Stomach smooth muscle (tissue), 2 donors: ENCODE data around the gene MDM2.

Source experiments
- H3K27ac ChIP-seq: one replicate; pipeline ENCODE4 v1.7.0; 2013; ENCODE audit warnings: mild to moderate bottlenecking, low read length, inconsistent platforms
- H3K27me3 ChIP-seq, 2 donors: one replicate each; pipeline ENCODE4 v1.7.0; 2013; ENCODE audit warnings: low read length in 2 of 2; ENCODE audit not compliant: insufficient read depth in 2 of 2, control insufficient read depth in 1 of 2
- H3K36me3 ChIP-seq, 2 donors: one replicate each; pipeline ENCODE4 v1.7.0; 2013; ENCODE audit warnings: low read length in 2 of 2; ENCODE audit not compliant: control insufficient read depth in 2 of 2, insufficient read depth in 2 of 2
- H3K4me1 ChIP-seq: one replicate; pipeline ENCODE4 v1.7.0; 2013; ENCODE audit warnings: low read length; ENCODE audit not compliant: control insufficient read depth, insufficient read depth
- H3K4me3 ChIP-seq, 2 donors: one replicate each; pipeline ENCODE4 v1.7.0; 2013; ENCODE audit warnings: low read length in 2 of 2
- H3K9ac ChIP-seq, 2 donors: one replicate each; pipeline ENCODE4 v1.7.0; 2013; ENCODE audit warnings: low read length in 2 of 2, mild to moderate bottlenecking in 1 of 2
- H3K9me3 ChIP-seq, 2 donors: one replicate each; pipeline ENCODE4 v1.7.0; 2013; ENCODE audit warnings: low read length in 2 of 2; ENCODE audit not compliant: control insufficient read depth in 2 of 2
- donor health status: healthy.
- donor health status: Pancreatic carcinoma.

Gene MDM2

GRCh38 chr12:68769941-68770340 lies 38.0 kb upstream of the MDM2 start:
- Histone ChIP-seq H3K27ac (no peak overlapping the region), H3K27me3 (no peaks in the 10 kb centered on the region), H3K4me3 (no peak overlapping the region), H3K9ac (no peak overlapping the region), H3K4me1 (no peaks in the 10 kb centered on the region), H3K9me3 (no peaks in the 10 kb centered on the region), H3K36me3 (peaks cover 3% of the 10 kb centered on the region in 2 donors)

- H3K27me3 ChIP-seq: no peaks in the 10 kb centered on the region
- no peaks in the 10 kb centered on the region for H3K4me1 ChIP-seq
- H3K4me3 ChIP-seq: no peak overlapping the region
- peaks cover 3% of the 10 kb centered on the region in 2 donors for H3K36me3 ChIP-seq
- no peaks in the 10 kb centered on the region for H3K9me3 ChIP-seq
- H3K27ac ChIP-seq: no peak overlapping the region
- H3K9ac ChIP-seq: no peak overlapping the region
These were observed 36.6 kb upstream of the MDM2 start for GRCh38 chr12:68771223-68771925.

- H3K9me3 ChIP-seq: no peaks in the 10 kb centered on the region
- no peak overlapping the region for H3K9ac ChIP-seq
- H3K36me3 ChIP-seq: no peaks in the 10 kb centered on the region
- H3K4me1 ChIP-seq: no peaks in the 10 kb centered on the region
- no peak overlapping the region for H3K4me3 ChIP-seq
- no peaks in the 10 kb centered on the region for H3K27me3 ChIP-seq
- no peak overlapping the region for H3K27ac ChIP-seq
These were observed 35.3 kb upstream of the MDM2 start for GRCh38 chr12:68772714-68773113.

GRCh38 chr12:68773582-68773981 lies 34.4 kb upstream of the MDM2 start:
- no peaks in the 10 kb centered on the region for H3K36me3 ChIP-seq
- no peak overlapping the region for H3K9ac ChIP-seq
- H3K9me3 ChIP-seq: no peaks in the 10 kb centered on the region
- no peaks in the 10 kb centered on the region for H3K27me3 ChIP-seq
- H3K4me3 ChIP-seq: no peak overlapping the region
- H3K27ac ChIP-seq: no peak overlapping the region
- H3K4me1 ChIP-seq: no peaks in the 10 kb centered on the region

GRCh38 chr12:68775121-68775630 lies 32.8 kb upstream of the MDM2 start:
- Histone ChIP-seq H3K36me3 (no peaks in the 10 kb centered on the region), H3K27ac (no peak overlapping the region), H3K4me3 (no peak overlapping the region), H3K27me3 (no peaks in the 10 kb centered on the region), H3K4me1 (no peaks in the 10 kb centered on the region), H3K9ac (no peak overlapping the region), H3K9me3 (no peaks in the 10 kb centered on the region)

GRCh38 chr12:68776976-68777610 lies 30.9 kb upstream of the MDM2 start:
- Histone ChIP-seq H3K36me3 (no peaks in the 10 kb centered on the region), H3K27me3 (no peaks in the 10 kb centered on the region), H3K4me3 (no peak overlapping the region), H3K9me3 (no peaks in the 10 kb centered on the region), H3K4me1 (no peaks in the 10 kb centered on the region), H3K9ac (no peak overlapping the region), H3K27ac (no peak overlapping the region)

- Histone ChIP-seq H3K4me1 (no peaks in the 10 kb centered on the region), H3K4me3 (no peak overlapping the region), H3K27me3 (no peaks in the 10 kb centered on the region), H3K9ac (no peak overlapping the region), H3K9me3 (no peaks in the 10 kb centered on the region), H3K36me3 (no peaks in the 10 kb centered on the region), H3K27ac (no peak overlapping the region)
These were observed 28.7 kb upstream of the MDM2 start for GRCh38 chr12:68779280-68779679.

- no peaks in the 10 kb centered on the region for H3K36me3 ChIP-seq
- no peaks in the 10 kb centered on the region for H3K9me3 ChIP-seq
- H3K4me3 ChIP-seq: no peak overlapping the region
- H3K27me3 ChIP-seq: no peaks in the 10 kb centered on the region
- H3K4me1 ChIP-seq: no peaks in the 10 kb centered on the region
- H3K27ac ChIP-seq: no peak overlapping the region
- H3K9ac ChIP-seq: no peak overlapping the region
These were observed 27.2 kb upstream of the MDM2 start for GRCh38 chr12:68780731-68781130.

- Histone ChIP-seq H3K9me3 (no peaks in the 10 kb centered on the region), H3K36me3 (no peaks in the 10 kb centered on the region), H3K4me3 (no peak overlapping the region), H3K4me1 (no peaks in the 10 kb centered on the region), H3K9ac (no peak overlapping the region), H3K27me3 (no peaks in the 10 kb centered on the region), H3K27ac (no peak overlapping the region)
These were observed 26.2 kb upstream of the MDM2 start for GRCh38 chr12:68781728-68782127.

- H3K9ac ChIP-seq: no peak overlapping the region
- no peaks in the 10 kb centered on the region for H3K27me3 ChIP-seq
- H3K27ac ChIP-seq: no peak overlapping the region
- no peaks in the 10 kb centered on the region for H3K4me1 ChIP-seq
- H3K36me3 ChIP-seq: no peaks in the 10 kb centered on the region
- H3K9me3 ChIP-seq: no peaks in the 10 kb centered on the region
- no peak overlapping the region for H3K4me3 ChIP-seq
These were observed 24.0 kb upstream of the MDM2 start for GRCh38 chr12:68784015-68784414.

GRCh38 chr12:68785358-68785757 lies 22.6 kb upstream of the MDM2 start:
- no peak overlapping the region for H3K9ac ChIP-seq
- H3K36me3 ChIP-seq: no peaks in the 10 kb centered on the region
- H3K9me3 ChIP-seq: no peaks in the 10 kb centered on the region
- no peaks in the 10 kb centered on the region for H3K27me3 ChIP-seq
- H3K4me1 ChIP-seq: no peaks in the 10 kb centered on the region
- H3K4me3 ChIP-seq: no peak overlapping the region
- no peak overlapping the region for H3K27ac ChIP-seq
